HG03469 (cell line): ENCODE data around the gene ALKAL2.
A peak's percentile ranks its signal among the peaks of the same experiment; 100 is the strongest.

Experiments used
- ATAC-seq: cut with Tn5 transposase; IDR thresholded peaks from one replicate; pipeline ENCODE4 v1.9.1; 2021; ENCODE audit warnings: mild to moderate bottlenecking, moderate library complexity, moderate number of reproducible peaks; ENCODE audit not compliant: unreplicated experiment

ALKAL2 gene

GRCh38 chr2:295090-295489 lies 7.2 kb upstream of the ALKAL2 start:
- no peak for ATAC-seq

GRCh38 chr2:290090-290722 lies 2.3 kb upstream of the ALKAL2 start:
- no peak for ATAC-seq

DNA sequence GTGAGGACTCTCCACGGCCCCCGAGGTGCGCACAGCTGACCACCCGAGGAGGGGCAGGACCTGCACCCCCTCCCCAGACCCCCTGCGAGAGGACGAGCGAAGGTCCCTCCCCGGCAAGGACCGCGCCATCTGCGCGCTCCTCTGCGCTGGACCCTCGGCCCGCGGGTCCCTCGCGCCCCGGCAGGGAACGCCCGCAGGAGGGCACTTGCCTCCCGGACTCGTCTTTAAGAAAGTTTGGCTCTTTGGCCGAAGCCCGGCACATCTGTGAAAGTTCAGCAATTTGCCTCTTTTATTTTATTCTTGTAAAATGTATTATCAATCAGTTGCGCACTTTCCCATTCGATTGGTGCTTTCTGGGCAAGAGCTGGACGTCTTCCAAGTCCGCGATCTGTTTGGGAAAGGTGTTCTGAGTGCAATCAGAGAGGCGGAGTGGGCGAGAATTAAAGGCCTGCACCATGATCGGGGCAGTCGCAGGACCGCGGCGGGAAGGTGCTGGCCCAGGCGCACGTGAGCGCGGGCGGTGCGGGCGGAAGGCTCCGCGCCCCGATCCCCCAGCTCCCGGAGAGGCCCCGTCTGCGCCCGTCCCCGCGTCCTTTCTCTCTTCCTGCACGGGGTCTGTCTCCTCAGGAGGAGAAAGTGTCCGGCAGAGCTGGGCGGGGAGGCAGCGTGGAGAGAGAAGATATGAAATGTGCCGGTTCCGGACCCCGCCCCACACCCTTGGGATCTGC lies 1.6 kb upstream of the ALKAL2 start:
- ATAC-seq = no peak

- no peak for ATAC-seq
These were observed 969 bp upstream of the ALKAL2 start for GRCh38 chr2:288758-289361.

- ATAC-seq = no peak
These were observed 413 bp downstream of the ALKAL2 start for GRCh38 chr2:287471-287885.

DNA sequence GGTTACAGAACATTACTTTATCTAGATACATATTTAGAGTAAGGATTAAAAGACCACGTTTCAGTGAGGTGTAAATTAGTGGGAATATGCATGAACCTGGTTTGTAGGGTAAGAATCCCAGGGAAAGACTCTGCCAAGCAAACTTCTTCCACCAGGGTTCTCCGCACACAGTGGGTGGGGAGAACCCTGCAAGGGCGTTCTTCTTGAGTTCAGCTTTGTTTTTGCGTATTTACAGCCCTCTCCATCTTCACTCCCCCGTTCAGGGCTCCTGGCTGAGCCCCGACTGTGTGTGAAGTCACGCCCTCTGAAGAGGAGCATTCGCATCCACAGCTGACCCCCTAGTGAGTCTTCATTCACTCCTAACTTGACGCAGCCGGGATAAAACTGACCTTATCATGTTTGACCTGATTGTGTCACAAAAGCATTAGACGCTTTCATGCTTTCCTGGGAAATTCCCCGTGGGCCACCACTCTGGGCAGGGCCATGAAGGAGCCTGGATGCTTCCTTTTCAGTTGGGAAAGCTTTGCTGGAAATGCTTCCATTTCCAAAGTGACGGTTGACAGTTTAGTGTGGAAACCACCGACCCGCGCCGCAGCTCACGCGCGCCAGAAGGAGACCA lies 1.0 kb downstream of the ALKAL2 start:
- no peak for ATAC-seq

DNA sequence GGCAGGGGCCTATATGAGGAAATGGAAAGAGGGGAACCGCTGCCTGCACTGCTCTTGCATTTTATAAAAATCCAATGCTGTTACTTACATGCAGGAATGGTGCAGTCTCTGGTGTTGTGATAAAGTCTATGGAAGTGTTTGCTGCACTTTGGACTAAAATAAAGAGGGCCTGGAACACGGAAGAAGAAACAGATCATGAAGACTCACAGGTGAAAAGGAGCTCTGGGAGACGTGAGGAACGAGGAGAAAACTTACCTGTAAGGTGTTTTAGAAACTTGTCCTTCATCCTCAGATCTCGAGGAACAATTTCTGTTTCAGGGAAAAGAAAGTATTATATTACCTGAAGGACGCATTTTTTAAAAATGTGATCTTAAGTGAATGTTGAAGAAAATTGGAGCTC lies 1.9 kb downstream of the ALKAL2 start:
- ATAC-seq = no peak

DNA sequence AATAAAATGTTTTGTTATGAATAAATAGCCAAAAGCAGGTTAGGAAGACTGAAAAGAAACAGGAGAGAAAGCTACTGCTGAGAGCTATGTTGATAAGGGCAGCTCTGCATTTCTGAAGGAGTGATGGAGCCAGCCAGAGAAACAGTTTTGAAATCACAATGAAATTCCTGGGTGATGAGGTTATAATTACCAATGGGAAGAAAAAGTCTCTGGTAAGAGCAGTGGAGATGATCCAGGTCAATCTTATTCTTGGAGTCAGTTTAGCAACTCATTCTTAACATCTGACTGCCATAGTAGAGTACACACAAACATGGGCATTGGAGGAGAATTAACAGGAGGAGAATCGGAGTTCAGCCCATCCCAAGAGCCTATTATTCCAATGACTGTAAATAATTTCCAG lies 2.4 kb downstream of the ALKAL2 start:
- no peak for ATAC-seq

GRCh38 chr2:284896-285492 lies 2.9 kb downstream of the ALKAL2 start:
- ATAC-seq = no peak

GRCh38 chr2:283996-284794 lies 3.7 kb downstream of the ALKAL2 start:
- no peak for ATAC-seq

DNA sequence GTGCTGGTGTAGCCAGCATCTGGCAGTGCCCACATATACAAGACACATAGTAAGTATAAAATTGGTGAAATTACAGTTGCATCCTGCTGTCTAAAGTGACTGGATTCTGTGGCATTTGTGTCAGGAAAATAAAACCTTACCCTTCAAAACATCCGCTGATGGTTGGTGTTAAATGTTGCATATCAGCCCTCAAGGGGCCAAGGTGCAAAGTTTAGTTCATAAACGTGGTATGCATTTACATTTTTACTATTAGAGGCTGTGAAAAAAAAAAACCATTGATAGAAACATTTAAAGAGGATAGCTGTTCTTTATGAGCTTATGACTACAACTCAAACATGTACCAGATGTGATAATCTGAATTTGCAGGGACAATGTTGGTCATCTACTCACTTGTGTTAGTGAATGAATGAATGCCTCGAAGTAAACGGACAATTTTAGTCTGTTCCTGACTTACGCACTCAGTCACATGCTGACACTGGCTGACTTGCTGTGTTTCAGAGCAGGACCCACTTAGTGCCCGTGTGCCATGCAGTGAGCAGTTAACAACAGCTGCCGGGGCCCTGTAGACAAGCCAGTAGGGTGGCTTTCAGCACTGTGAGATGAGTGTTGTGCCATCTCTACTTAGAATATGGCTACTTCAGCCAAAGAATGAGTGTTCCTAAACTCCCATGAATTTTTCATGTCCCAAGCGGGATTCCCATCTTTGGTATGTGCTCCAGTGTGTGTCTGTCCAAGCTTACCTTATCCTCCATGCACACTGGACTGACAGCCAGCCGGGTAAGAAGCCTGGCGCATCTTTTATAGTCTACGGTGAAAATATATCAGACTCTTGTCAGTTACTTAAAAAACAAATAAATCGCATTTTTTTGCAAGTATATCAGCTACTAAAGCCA lies 5.3 kb downstream of the ALKAL2 start:
- no peak for ATAC-seq

DNA sequence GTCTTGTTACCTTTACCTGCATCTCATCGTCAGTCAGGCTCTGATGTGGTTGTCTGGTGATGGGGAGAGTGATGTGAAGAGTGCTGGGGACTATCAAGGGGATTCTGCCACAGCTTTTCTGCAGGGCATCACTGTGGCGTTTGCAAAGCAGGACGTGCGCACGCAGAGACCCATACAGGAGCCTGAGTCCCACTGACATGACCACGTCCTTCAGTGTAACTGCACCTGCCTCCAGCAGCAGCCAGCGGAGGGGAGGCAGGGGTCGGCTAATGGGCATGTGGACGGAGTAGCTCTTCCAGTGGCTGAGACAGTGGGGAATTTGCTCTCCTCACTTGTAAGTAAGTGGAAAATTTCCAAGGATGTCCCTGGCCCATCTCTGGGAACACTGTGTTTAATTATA lies 6.5 kb downstream of the ALKAL2 start:
- ATAC-seq = no peak

- ATAC-seq = no peak
These were observed 7.2 kb downstream of the ALKAL2 start for GRCh38 chr2:280650-281110.

DNA sequence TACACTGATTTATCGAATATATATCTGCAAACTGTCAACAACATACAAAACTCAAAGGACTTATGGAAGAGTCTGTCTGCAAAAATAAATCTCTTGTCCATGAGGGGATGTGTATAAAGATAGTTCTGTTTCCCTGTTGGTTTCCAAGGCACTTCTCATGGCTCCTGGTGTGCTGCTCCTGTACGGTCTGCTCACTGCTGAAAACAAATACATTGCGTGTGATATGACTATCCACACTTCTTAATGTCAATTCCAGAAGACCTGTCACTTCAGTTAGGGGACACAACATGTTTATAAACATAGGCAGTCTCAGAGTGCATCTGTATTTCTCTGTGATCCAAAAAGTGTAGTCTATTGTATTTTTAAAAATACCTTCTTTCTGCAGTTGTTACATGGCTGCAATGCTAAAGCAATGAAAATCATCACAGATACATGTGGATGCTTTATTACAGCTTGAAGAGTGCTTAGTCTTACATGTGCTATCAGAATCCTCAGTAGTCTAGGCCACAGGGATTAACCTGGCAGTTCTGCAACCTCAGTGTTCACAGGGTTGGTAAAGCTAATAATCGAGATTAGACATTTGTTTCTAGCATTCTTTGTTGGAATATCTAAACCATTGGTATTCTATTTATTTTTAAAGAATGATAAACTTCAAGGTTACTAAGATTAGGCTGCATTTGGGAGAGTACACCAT lies 7.8 kb downstream of the ALKAL2 start:
- no peak for ATAC-seq

- no peak for ATAC-seq
These were observed 8.5 kb downstream of the ALKAL2 start for GRCh38 chr2:279366-279765.

GRCh38 chr2:278927-279320 lies 9.0 kb downstream of the ALKAL2 start:
- no peak for ATAC-seq

DNA sequence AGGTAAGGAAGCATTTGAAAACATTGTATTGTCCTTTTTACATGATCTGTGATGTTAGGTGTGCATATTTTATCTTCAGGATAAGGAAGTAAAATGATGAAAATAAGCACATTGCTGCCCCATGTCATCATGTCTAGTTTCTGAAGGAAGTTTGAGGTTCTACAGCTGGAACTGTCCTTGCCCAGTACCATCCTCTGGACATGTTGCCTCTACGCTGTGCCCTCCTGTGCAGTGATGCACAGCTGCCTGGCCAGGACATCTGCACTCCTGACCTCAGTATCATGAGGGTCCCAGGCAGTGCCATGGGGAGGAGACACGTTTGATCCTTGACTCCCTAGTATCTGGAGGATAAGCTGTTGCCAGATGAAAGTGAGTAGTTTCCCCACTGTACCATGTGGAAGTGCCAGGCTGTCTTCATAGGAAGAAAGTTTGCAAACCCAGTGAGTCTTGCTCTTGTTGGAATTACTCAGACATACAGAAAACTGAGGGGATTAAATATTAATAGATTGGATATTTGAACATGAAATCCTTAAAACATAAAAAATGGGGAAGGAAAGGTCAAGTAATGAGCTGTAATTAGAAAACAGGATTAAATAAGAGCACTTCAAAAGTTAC lies 9.5 kb downstream of the ALKAL2 start:
- no peak for ATAC-seq

GRCh38 chr2:275466-275865 lies 12.4 kb downstream of the ALKAL2 start:
- peak; percentile 92 for ATAC-seq

DNA sequence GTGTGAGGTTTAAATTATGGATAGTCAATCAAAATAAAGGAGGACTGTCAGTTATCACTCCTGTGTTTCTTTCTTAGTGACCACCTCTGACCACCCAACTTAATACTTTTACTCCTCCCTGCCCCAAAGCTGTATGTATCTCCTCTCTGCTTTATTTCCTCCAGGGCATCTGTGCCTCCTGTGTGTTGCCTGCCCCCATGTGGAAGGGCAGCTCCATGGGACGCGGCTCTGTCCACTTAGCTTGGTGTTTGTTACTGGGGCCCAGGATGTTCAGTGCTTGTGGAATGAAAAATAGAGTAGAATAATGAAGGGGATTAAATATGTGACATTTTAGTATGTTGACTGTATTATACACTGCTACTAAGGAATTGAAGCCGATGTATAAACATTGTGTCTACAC lies 13.4 kb downstream of the ALKAL2 start:
- ATAC-seq = no peak
